GM23338 (cell line): ENCODE measurements around the gene IGF1R. TPM values are rescaled to one million over a fixed set of nuclear protein-coding genes. Genes with fewer than 3 reads are reported as not detected.

Experiments
- ATAC-seq: fragments of 200-7000 bp; cut with Tn5 transposase; 3 replicates; pipeline ENCODE4 v1.9.1; 2020
- DNase-seq: peaks from one replicate; pipeline ENCODE4 v3.0.0-alpha.2; 2015; ENCODE audit warnings: low spot score
- H2AFZ ChIP-seq: fragments of 200-600 bp; sonication (generic); 2 replicates; pipeline ENCODE4 v1.8.0; 2016; ENCODE audit warnings: antibody characterized with exemption, mild to moderate bottlenecking, moderate library complexity
- H3F3A ChIP-seq: fragments of 200-600 bp; sonication (generic); replicated peaks from 2 replicates; pipeline ENCODE4 v1.8.0; 2017; ENCODE audit warnings: antibody characterized with exemption, mixed run types, low read depth
- H3K27ac ChIP-seq: fragments of 200-600 bp; sonication (generic); 2 replicates; pipeline ENCODE4 v1.6.1; 2016; ENCODE audit warnings: low read depth
- H3K27me3 ChIP-seq: fragments of 200-600 bp; sonication (generic); 2 replicates; pipeline ENCODE4 v1.8.0; 2016; ENCODE audit warnings: mild to moderate bottlenecking, mixed run types, moderate library complexity; ENCODE audit not compliant: insufficient read depth
- H3K36me3 ChIP-seq: fragments of 200-600 bp; sonication (generic); 2 replicates; pipeline ENCODE4 v1.8.0; 2016; ENCODE audit warnings: mild to moderate bottlenecking; ENCODE audit not compliant: insufficient read depth
- H3K4me1 ChIP-seq: fragments of 200-600 bp; sonication (generic); 2 replicates; pipeline ENCODE4 v1.8.0; 2016; ENCODE audit warnings: mild to moderate bottlenecking, moderate library complexity; ENCODE audit not compliant: insufficient read depth
- H3K4me2 ChIP-seq: fragments of 200-600 bp; sonication (generic); 2 replicates; pipeline ENCODE4 v1.7.1; 2017; ENCODE audit warnings: mixed run types
- H3K4me3 ChIP-seq: fragments of 200-600 bp; sonication (generic); 2 replicates; pipeline ENCODE4 v1.6.1; 2016; ENCODE audit warnings: mixed run types
- H3K79me2 ChIP-seq: fragments of 200-600 bp; sonication (generic); replicated peaks from 2 replicates; pipeline ENCODE4 v1.8.0; 2017; ENCODE audit warnings: mild to moderate bottlenecking; ENCODE audit not compliant: insufficient read depth
- H3K9me2 ChIP-seq: fragments of 200-600 bp; sonication (generic); 2 replicates; pipeline ENCODE4 v1.8.0; 2017; ENCODE audit not compliant: insufficient read depth
- H4K20me1 ChIP-seq: fragments of 200-600 bp; sonication (generic); replicated peaks from 2 replicates; pipeline ENCODE4 v1.8.0; 2017; ENCODE audit warnings: mild to moderate bottlenecking; ENCODE audit not compliant: insufficient read depth
- H3K27ac Mint-ChIP-seq: 2 replicates; pipeline ENCODE4 v1.8.0; 2020; ENCODE audit warnings: inconsistent platforms, mild to moderate bottlenecking, moderate library complexity, mixed read lengths
- H3K27me3 Mint-ChIP-seq: 3 replicates; pipeline ENCODE4 v1.8.0; 2022; ENCODE audit warnings: low read depth, mild to moderate bottlenecking, moderate library complexity, mixed read lengths, inconsistent platforms; ENCODE audit not compliant: insufficient read depth, poor library complexity
- H3K36me3 Mint-ChIP-seq: 3 replicates; pipeline ENCODE4 v1.8.0; 2021; ENCODE audit warnings: low read depth, mild to moderate bottlenecking, inconsistent platforms, moderate library complexity, mixed read lengths
- H3K4me1 Mint-ChIP-seq: 3 replicates; pipeline ENCODE4 v1.8.0; 2020; ENCODE audit warnings: mild to moderate bottlenecking, inconsistent platforms, mixed read lengths
- H3K4me3 Mint-ChIP-seq: 3 replicates; pipeline ENCODE4 v1.8.0; 2021; ENCODE audit warnings: moderate library complexity, mild to moderate bottlenecking, inconsistent platforms, mixed read lengths
- H3K9me3 Mint-ChIP-seq: 3 replicates; pipeline ENCODE4 v1.8.0; 2020; ENCODE audit warnings: moderate library complexity, mild to moderate bottlenecking, inconsistent platforms, mixed read lengths
- CTCF ChIP-seq, 2 experiments: fragments of 200-600 bp in 1 of 2; sonication (generic) in 1 of 2; conservative IDR thresholded peaks; 2 replicates each; pipeline versions ENCODE4 v1.5.1 to v1.6.1; 2016 to 2017; ENCODE audit warnings: antibody characterized with exemption in 2 of 2, low read depth in 2 of 2, mild to moderate bottlenecking in 2 of 2, moderate library complexity in 1 of 2
- ETS1 ChIP-seq: IDR thresholded peaks from 2 replicates; pipeline ENCODE4 v1.6.1; 2016; ENCODE audit warnings: antibody characterized with exemption
- EZH2 ChIP-seq: fragments of 200-600 bp; sonication (generic); IDR thresholded peaks from one replicate; pipeline ENCODE4 v1.8.0; 2017; ENCODE audit warnings: antibody characterized with exemption, mild to moderate bottlenecking, low read depth; ENCODE audit not compliant: unreplicated experiment
- EZH2phosphoT487 ChIP-seq: fragments of 200-600 bp; sonication (generic); IDR thresholded peaks from one replicate; pipeline ENCODE4 v1.8.1; 2018; ENCODE audit warnings: antibody characterized with exemption; ENCODE audit not compliant: unreplicated experiment
- JUNB ChIP-seq: IDR thresholded peaks from one replicate; pipeline ENCODE4 v1.6.1; 2016; ENCODE audit warnings: antibody characterized with exemption; ENCODE audit not compliant: unreplicated experiment
- NANOG ChIP-seq: IDR thresholded peaks from 2 replicates; pipeline ENCODE4 v1.6.1; 2016; ENCODE audit warnings: antibody characterized with exemption, borderline replicate concordance
- POLR2AphosphoS5 ChIP-seq: IDR thresholded peaks from 2 replicates; pipeline ENCODE4 v1.6.1; 2016; ENCODE audit warnings: antibody characterized with exemption, low read depth
- STAT1 ChIP-seq: IDR thresholded peaks from one replicate; pipeline ENCODE4 v1.6.1; 2016; ENCODE audit warnings: antibody characterized with exemption; ENCODE audit not compliant: unreplicated experiment
- ZNF114 ChIP-seq: fragments of 250-450 bp; sonication (Bioruptor Pico); IDR thresholded peaks from 2 replicates; pipeline ENCODE4 v1.5.0; 2020; ENCODE audit warnings: mild to moderate bottlenecking, moderate library complexity
- ZNF331 ChIP-seq: fragments of 250-450 bp; sonication (Bioruptor Pico); IDR thresholded peaks from 2 replicates; pipeline ENCODE4 v1.5.0; 2020; ENCODE audit warnings: low read depth, mild to moderate bottlenecking, moderate library complexity
- ZNF462 ChIP-seq: fragments of 250-450 bp; sonication (Bioruptor Pico); IDR thresholded peaks from 2 replicates; pipeline ENCODE4 v1.5.0; 2020; ENCODE audit warnings: mild to moderate bottlenecking, moderate library complexity
- polyA plus RNA-seq: library from polyadenylated mRNA; unstranded; fragments of >200 nt; fragmentation: Nextera tagmentation; extraction: Ambion mirVana; gene quantifications from 2 replicates; pipeline ENCODE4 v1.2.1, GENCODE V29; 2016
- total RNA-seq: library from RNA; depleted of rRNA; stranded (reverse); fragments of >200 nt; shearing (Covaris generic); gene quantifications from 2 replicates; pipeline ENCODE4 v1.2.3, GENCODE V29; 2014

Gene IGF1R
- total and polyA plus RNA-seq, 2 experiments from 2014 or later: 20.4 to 92.2 TPM

- Histone ChIP-seq H3K4me3 (no peak overlapping the region), H3F3A (no peaks in the 10 kb centered on the region), H3K4me1 (no peaks in the 10 kb centered on the region), H3K4me2 (no peak overlapping the region), H3K36me3 (peaks cover 36% of the 10 kb centered on the region), H2AFZ (no peak overlapping the region), H4K20me1 (no peaks in the 10 kb centered on the region; the same call in 1 of the 2 replicates), H3K27me3 (no peaks in the 10 kb centered on the region), H3K79me2 (no peaks in the 10 kb centered on the region), H3K9me2 (no peaks in the 10 kb centered on the region), H3K27ac (no peak overlapping the region)
- DNase-seq (no peak), ATAC-seq (no peak)
- TF ChIP-seq ZNF331: no peak
- no peak for TF ChIP-seq NANOG
- no peak for TF ChIP-seq EZH2phosphoT487
- TF ChIP-seq ZNF462 (CRISPR knock-in tag): no peak
- H3K9me3 Mint-ChIP-seq: no peaks in the 10 kb centered on the region
- H3K27ac Mint-ChIP-seq: no peak overlapping the region
- no peak overlapping the region for H3K4me3 Mint-ChIP-seq
- H3K4me1 Mint-ChIP-seq: no peaks in the 10 kb centered on the region
- peaks cover 71% of the 10 kb centered on the region for H3K36me3 Mint-ChIP-seq
- peaks cover 7% of the 10 kb centered on the region for H3K27me3 Mint-ChIP-seq
These were observed 274.8 kb downstream of the IGF1R start for GRCh38 chr15:98923171-98923570.

GRCh38 chr15:98923579-98923978 is 275.2 kb downstream of the IGF1R start:
- Histone ChIP-seq H3K4me1 (no peaks in the 10 kb centered on the region), H3K9me2 (no peaks in the 10 kb centered on the region), H2AFZ (no peak overlapping the region), H3K27me3 (no peaks in the 10 kb centered on the region), H3F3A (no peaks in the 10 kb centered on the region), H3K4me2 (no peak overlapping the region), H4K20me1 (no peaks in the 10 kb centered on the region), H3K36me3 (peaks cover 36% of the 10 kb centered on the region), H3K27ac (no peak overlapping the region), H3K79me2 (no peaks in the 10 kb centered on the region), H3K4me3 (no peak overlapping the region)
- Mint-ChIP-seq H3K9me3 (no peaks in the 10 kb centered on the region), H3K36me3 (peaks cover 68% of the 10 kb centered on the region), H3K27ac (no peak overlapping the region), H3K27me3 (peaks cover 8% of the 10 kb centered on the region), H3K4me1 (no peaks in the 10 kb centered on the region), H3K4me3 (no peak overlapping the region)
- TF ChIP-seq EZH2phosphoT487 (no peak), EZH2 (no peak), JUNB (no peak), CTCF (conservative IDR thresholded peaks at IDR 0.05; ENCODE audit: low read depth in 2 of 2) (no peak), STAT1 (no peak), ETS1 (no peak), POLR2AphosphoS5 (no peak), ZNF331 (no peak), ZNF114 (CRISPR knock-in tag) (no peak)
- ATAC-seq (no peak), DNase-seq (no peak)
